Measurements from ENCODE around the gene TAC4. TPM values are rescaled to one million over a fixed set of nuclear protein-coding genes. Genes with fewer than 3 reads are reported as not detected.

TAC4 gene
- total and polyA plus RNA-seq, 2 of the 13 experiments (the other 11 are each of a cell fraction or from before 2014, with no cell fraction given): not detected

GRCh38 chr17:49880291-49881053, 32.6 kb upstream of the TAC4 start (continued):
- no peak for TF ChIP-seq CERS6 (CRISPR knock-in tag; IDR thresholded peaks at IDR 0.05)
- TF ChIP-seq ZNF629 (CRISPR knock-in tag; conservative IDR thresholded peaks at IDR 0.05): no peak
- TF ChIP-seq SMYD3 (CRISPR knock-in tag; IDR thresholded peaks at IDR 0.05): no peak
- TF ChIP-seq RBM39 (IDR thresholded peaks at IDR 0.05; ENCODE audit: low read depth, low read length, poor library complexity, severe bottlenecking): peak; percentile 76
- peak; percentile 66; the same call in 1 of the 2 replicates for TF ChIP-seq ZFP91 (CRISPR knock-in tag; IDR thresholded peaks at IDR 0.05; ENCODE audit: borderline replicate concordance)
- TF ChIP-seq ZFP36 (IDR thresholded peaks at IDR 0.05; ENCODE audit: borderline replicate concordance, low read depth, low read length, partially characterized antibody): no peak
- no peak for TF ChIP-seq CBX5 (CRISPR knock-in tag; IDR thresholded peaks at IDR 0.05; ENCODE audit: borderline replicate concordance)
- TF ChIP-seq ATF1 (CRISPR knock-in tag; IDR thresholded peaks at IDR 0.05): no peak
- no peak for TF ChIP-seq ZNF646 (CRISPR knock-in tag; IDR thresholded peaks at IDR 0.05)
- TF ChIP-seq BRF2 (CRISPR knock-in tag; IDR thresholded peaks at IDR 0.05): no peak
- no peak for TF ChIP-seq HOMEZ (CRISPR knock-in tag; IDR thresholded peaks at IDR 0.05; ENCODE audit: low read depth)
- no peak for TF ChIP-seq ZNF737 (CRISPR knock-in tag; IDR thresholded peaks at IDR 0.05; ENCODE audit: borderline replicate concordance)
- TF ChIP-seq BORCS8-MEF2B (CRISPR knock-in tag; IDR thresholded peaks at IDR 0.05): no peak
- TF ChIP-seq TRAFD1 (CRISPR knock-in tag; IDR thresholded peaks at IDR 0.05; ENCODE audit: borderline replicate concordance): no peak

Measured in HepG2 (cell line).